Occipital lobe (tissue), 2 donors: ENCODE results near the gene POLR3H. TPM values are rescaled to one million over a fixed set of nuclear protein-coding genes. Genes with fewer than 3 reads are reported as not detected.
"Not testable (repeated sequence)": the region's sequence is repeated elsewhere in the genome, so short reads cannot be mapped to it uniquely, and the experiment has no call there.

ENCODE experiments used
- DNase-seq: peaks from one replicate; lab custom pipeline; 2025; lab: John Stamatoyannopoulos, UW
- total RNA-seq: library from RNA; depleted of rRNA; stranded (reverse); fragments of >200 nt; gene quantifications from one replicate; pipeline ENCODE4 v1.2.3, GENCODE V29; 2014

Gene POLR3H, protein sequence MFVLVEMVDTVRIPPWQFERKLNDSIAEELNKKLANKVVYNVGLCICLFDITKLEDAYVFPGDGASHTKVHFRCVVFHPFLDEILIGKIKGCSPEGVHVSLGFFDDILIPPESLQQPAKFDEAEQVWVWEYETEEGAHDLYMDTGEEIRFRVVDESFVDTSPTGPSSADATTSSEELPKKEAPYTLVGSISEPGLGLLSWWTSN
- total RNA-seq, result 23.7 TPM

DNA sequence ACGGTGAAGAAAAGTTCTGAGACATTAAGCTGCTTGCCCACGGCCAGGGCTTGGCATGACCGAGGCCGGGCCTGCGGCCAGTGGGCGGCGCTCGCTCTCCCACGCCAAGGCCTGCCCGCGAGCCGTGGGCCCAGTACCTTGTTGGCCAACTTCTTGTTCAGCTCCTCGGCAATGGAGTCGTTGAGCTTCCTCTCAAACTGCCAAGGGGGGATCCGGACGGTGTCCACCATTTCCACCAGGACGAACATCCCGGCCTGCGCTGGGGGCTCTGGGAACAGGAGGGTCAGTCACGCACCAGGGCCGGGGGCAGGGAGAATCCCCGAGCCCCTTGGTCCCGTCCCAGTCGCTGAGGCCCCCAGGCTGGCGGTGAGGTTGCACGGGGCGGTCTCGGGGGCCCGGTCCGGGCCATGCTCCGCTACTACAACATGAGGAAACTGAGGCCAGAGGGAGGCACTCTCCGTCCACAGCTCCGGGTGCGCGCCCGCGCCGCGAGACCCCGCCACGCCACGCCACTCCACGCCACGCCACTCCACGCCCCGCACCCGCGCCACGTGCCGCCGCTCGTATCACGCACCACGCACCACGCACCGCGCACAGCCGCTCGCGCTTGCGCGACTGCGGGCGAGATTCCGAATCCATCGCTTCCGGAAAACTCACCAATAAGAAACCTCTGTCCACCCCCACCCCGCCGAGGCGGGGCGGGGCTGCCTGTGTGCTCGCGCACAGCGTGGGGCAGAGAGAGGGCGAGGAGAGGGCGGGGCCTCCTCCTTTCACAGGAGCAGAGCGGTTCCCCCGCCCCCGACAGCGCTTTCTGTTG lies at the start of gene POLR3H:
TSS of gene POLR3H (minus strand) at position 617 of the 817 bp plus-strand sequence. CDS start at position 248, 369 bp downstream.
- peak; percentile 98 for DNase-seq

DNA sequence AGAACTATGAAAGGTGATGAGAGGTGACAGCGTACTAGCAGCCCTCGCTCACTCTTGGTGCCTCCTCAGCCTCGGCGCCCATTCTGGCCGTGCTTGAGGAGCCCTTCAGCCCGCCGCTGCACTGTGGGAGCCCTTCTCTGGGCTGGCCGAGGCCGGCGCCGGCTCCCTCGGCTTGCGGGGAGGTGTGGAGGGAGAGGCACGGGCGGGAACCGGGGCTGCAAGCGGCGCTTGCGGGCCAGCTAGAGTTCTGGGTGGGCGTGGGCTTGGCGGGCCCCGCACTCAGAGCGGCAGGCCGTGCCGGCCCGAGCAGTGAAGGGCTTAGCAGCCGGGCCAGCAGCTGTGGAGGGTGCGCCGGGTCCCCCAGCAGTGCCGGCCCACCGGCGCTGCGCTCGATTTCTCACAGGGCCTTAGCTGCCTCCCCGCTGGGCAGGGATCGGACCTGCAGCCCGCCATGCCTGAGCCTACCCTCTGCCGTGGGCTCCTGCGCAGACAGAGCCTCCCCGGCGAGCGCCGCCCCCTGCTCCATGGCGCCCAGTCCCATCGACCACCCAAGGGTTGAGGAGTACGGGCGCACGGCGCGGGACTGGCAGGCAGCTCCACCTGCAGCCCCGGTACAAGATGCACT lies 49.2 kb upstream of the POLR3H start:
- not testable (repeated sequence) for DNase-seq

DNA sequence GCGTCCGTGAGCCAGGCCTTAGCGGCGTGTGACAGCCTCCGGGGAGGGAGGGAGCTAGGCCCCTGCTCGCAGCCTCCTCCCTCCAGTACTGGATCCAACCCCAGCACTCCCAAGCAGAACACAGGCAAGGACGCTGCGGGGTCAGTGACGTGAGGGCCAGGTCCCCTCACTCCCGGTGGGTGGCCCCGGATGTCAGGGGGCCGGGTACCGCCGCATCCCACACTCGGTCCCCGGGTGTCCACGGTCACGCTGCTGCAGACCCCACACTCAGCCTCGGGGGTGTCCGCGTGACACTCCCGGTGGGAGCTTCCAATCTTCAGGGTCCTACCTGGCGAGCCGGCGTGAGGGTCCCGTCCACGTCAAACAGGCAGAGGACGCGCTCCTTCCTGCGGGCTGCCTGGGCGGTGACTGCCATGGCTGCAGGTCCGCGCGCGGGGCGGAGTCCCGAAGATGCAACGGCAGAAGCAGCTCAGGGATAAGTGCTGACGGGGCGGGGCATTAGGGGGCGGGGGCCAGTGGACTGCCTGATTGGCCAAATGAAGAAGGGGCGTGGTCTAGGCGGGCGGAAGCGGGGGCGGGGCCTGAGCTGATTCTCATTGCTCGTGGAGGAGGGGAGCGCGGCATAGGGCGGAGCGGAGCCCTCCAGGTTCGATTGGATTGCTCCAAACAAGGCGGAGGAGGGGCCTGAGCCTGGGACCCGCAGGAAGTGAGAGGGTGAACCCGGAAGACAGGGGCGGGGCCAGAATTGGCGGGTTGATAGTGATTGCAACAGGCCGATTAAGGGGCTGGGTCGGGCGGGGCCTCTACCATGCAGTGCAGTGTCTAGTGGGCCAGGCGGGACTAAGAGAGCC lies 45.3 kb upstream of the POLR3H start, which contains the start of gene PMM1:
TSS of gene PMM1 (minus strand) at position 450 of the 851 bp plus-strand sequence. CDS start at position 415, 35 bp downstream.
- peak; percentile 100 for DNase-seq

DNA sequence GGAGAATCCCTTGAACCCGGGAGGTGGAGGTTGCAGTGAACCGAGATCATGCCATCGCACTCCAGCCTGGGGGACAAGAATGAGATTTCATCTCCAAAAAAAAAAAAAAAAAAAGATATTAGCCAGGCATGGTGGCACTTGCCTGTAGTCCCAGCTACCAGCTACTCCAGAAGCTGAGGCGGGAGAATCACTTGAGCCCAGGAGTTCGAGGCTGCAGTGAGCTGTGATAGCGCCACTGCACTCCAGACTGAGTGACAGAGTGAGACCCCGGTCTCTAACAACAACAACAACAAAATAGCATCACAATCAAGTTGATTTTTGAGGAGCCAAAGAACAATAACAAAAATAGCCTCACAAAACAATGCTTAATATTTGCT lies 43.1 kb upstream of the POLR3H start:
- no peak for DNase-seq

DNA sequence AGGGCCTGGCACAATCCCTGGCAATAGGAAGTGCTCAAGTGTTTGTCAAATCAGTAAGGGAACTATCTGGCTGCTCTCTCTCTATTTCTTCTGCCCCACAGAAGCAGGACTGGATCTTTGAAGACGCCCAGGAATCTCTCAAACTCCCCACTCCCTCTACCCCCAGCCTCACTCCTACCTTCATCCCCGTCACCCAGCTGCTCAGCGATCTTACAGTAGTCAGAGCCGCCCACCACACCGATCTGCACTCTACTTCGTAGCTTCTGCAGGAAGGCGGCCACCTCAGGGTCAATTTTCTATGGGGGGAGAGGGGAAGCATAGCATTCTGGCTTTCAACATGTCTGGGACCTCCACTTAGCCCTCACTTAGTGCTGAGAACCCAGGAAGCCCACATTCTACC lies 41.6 kb upstream of the POLR3H start:
- no peak for DNase-seq

DNA sequence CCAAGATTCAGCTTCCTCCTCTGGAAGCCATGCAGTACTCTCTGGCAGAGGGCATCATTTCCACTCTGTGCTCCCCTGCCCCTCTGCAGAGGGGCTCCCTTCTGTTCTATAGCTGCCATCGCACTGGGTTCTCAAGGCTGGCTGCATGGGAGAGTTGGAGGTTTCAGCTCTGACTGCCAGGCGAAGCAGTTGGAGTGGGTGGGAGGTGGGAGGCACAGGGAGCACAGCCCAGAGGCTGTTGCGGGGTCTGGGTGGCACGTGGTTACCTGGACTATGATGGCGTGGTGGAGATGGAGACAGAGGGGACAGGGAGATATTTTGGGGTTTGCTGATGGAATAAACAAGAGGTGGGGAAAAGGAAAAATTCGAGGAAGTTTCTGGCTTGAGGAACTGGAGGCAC lies 40.6 kb upstream of the POLR3H start:
- no peak for DNase-seq

DNA sequence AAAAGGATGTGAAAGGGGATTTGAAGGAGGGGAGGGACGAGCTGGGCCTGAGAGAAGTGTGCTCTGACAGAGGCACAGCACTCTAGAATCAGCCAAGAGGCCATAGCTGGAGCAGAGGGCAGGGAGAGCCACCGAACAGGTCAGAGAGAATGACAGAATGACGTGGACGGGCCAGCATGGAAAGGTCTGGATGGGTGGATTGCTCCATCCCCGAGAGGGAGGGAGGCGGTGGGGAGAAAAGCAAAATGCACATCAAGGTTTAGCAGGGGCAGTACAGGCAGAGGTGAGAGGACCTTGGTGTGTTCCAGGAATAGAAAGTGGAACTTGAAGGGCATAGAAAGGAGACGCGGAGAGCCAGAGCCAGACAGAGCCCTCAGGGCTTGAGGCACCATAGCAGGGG lies 38.4 kb upstream of the POLR3H start:
- no peak for DNase-seq

DNA sequence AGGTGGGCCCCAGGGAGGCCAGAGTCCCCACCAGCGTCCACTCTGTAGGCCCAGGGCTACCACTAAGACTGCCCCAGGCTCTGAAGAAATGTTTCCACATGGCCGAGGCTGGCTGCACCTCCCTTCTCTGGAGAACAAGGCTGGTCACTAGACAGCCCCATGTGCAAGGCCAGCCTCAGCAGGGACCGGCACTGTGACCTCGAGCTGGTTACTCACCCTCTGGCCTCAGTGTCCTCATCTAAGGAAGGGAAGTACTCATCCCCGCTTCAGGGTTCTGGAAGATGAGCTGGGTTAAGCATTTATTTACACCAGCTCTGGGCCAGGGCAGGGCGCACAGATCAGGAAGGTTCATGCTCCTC lies 35.7 kb upstream of the POLR3H start:
- DNase-seq, result no peak

DNA sequence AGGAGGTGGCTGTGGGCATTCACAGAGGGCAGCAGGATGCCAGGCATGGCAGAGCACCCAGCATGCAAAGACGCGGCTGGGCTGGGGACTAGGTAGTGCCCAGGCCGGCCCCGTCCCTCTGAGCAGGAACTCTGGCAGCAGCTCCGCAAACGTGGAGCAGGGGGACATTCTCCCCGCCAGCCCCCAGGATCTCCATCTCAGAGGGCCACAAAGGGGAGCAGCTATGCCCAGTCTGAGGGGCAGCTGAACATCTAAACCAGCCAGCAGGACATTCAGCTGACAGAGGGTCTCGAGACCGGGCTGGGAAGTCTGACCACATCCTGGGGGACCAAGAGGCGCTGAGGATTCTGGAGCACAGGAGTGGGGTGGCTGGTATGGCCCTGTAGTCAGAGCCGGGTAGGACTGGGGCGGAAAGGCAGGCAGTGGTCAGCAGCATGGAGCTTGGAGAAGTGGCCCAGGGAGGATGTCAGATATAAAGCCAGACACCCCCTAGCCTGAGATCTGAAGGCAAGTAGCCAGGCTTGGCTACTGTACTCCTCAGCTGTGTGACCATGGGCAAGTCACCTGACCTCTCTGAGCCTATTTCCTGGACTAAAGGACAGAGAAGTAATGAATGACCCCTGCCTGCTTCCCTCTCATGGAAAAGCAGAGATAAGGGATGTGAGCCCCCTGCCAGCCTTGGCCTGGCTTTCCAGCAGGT lies 35.2 kb upstream of the POLR3H start:
- no peak for DNase-seq

DNA sequence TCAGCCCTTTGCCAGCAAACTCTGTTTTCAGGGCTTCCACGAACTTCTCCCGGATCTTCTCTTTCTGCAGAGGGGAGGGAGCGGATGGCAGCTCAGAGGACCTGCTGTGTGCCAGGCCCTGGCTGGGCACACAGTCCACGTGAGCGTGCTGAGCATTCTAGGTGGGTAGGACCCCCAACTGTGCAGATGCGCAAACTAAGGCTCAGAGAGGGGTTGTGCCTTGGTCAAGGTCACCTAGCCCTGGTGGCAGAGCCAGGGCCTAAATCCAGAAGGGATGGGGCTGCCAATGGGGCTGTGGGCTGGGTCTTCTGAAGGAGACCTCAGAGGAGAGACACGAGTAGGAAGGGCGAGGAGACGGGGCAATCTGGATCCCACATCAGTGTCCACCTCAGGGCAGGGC lies 34.5 kb upstream of the POLR3H start:
- DNase-seq, result no peak

DNA sequence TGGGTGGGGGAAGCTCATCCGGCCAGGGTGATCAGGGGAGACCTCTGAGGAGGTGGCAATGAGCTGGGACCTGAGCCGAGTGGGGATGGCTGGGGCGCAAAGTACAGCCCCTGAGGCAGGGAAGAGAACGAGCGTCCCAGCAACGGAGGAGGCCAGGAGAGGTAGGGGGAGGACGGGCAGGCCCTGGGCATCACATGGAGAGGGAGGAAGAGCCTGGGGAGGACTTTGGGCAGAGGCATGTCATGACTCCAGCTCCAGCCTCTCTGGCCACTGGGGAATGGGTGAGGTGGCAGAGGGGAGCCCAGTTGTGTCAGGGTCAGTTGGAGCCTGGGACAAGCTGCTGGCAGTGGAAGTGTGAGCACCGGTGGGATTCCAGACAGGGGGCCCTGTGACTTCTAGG lies 33.8 kb upstream of the POLR3H start:
- DNase-seq, result no peak

DNA sequence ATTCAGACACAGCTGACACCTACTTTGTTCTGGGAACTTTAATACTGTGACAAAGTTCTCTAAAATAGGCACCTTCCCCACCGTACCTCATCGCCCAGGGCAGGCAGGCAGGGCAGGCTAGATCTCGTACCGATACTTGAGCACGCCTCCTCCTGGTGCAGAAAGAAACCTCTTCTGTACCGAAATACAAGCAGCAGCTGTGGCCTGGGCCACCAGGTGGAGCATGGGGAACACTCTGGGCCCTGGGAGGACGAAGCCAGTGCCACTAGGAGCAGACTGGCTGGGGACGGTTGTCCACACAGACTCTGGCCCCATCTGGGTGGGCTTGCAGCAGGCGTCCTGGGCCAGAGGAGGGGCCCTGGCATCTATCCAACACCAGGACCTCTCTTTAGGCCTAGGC lies 32.6 kb upstream of the POLR3H start:
- DNase-seq, result no peak

DNA sequence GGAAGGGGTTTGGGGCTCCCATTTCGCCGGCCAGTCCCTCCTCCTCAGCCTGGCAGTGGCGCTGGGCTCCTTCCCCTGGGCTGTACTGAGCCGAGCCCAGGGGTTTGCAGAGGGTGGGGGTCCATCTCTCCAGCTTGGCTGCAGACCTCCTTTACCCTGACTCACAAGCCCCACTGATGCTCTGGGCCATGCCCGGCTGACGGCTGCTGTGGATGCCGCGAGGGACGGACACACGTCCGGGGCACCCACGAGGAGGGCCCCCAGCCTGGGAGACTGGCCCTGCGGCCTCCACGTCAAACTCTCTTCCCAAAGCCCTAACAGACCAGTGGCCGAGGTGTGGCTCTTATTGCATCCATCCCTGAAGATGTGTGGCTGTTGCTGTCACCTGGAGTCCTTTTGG lies 31.3 kb upstream of the POLR3H start:
- DNase-seq, result no peak

DNA sequence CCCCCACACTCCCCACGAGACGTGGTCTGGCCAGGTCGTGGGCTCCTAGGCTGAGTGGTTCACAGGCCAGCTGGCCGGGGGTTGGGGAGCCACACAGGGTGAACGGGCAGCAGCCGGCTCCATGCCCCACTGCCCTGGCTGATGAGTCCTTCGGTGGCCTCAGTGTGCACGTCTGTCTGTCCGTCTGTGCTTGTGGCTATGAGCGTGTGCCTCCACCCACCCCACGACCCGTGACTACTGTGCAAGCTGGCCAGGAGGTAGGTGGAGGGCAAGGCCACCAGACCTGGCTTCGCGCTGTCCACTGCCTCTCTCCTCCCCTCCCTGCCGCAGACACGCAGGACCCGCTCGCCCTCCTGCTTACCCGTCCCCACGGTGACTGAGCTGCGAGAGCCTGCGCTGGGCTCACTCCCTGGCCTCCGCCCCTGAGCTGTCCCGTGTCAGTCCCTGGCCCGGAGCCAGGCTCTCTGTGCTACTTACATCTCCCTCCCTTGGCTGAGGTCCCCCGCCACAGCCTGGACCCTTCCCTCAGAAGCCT lies 30.6 kb upstream of the POLR3H start:
- DNase-seq, result no peak

DNA sequence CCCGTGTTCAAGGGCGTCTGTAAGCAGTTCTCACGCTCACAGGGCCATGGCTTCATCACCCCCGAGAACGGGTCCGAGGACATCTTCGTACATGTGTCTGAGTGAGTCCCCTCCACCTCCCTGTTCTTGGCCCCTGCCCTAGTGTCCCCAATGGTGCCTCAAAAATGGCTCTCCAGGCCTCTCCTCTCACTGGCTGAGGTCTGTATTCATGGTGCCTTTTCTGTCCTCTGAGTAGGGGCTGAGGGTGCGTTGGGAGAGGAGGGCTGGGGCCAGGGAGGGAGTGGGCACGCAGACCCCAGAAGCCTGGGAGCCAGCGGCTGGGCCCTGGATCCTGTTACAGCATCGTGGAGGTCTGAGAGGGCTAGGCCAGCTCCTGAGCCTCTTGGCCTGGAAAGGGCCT lies 29.4 kb upstream of the POLR3H start:
- DNase-seq, result no peak

DNA sequence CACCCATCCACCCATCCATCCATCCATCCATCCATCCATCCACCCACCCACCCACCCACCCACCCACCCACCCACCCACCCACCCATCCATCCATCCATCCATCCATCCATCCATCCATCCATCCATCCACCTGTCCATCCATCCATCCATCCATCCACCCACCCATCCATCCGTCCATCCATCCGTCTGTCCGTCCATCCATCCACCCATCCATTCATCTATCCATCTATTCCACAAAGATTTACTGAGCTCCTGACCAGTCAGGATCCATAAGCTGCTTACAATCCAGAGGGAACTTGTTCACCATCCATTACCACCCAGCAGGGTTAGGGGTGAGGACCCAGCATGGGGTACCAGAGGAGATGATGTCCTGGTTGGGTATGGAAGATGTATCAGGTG lies 28.0 kb upstream of the POLR3H start:
- DNase-seq, result not testable (repeated sequence)

DNA sequence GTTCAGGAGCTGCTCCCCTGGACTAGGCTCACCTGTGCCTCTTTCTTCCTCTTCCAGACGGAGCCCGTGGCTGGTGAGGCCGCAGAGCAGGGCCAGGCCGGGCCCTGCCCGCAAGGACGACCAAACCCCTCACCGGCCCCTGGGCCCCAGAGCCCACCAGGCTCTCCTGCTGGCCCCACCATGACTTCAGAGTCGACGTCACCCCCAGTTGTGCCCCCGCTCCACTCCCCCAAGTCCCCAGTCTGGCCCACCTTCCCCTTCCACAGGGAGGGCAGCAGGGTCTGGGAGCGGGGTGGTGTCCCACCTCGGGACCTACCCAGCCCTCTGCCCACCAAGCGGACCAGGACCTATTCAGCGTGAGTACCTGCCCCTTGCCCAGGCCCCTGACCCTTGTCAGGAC lies 27.5 kb upstream of the POLR3H start:
- DNase-seq, result no peak

DNA sequence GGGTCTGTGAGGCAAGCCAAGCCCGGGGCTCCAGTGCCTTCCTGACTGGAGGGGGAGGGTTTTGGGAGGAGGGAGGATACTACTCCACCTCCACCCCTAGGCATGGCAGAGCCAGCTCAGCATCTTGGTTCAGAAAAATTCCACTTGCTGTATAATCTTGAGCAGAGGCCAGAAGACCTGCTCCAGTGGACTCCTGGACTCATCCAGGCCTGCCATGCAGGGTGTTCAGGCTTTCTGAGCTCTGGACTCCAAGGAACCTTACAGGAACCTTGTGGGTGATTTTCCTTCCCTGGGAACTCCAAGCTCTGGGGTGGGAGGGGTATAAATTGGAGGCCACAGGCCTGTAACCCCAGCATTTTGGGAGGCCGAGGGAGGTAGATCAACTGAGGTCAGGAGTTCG lies 26.0 kb upstream of the POLR3H start:
- no peak for DNase-seq

DNA sequence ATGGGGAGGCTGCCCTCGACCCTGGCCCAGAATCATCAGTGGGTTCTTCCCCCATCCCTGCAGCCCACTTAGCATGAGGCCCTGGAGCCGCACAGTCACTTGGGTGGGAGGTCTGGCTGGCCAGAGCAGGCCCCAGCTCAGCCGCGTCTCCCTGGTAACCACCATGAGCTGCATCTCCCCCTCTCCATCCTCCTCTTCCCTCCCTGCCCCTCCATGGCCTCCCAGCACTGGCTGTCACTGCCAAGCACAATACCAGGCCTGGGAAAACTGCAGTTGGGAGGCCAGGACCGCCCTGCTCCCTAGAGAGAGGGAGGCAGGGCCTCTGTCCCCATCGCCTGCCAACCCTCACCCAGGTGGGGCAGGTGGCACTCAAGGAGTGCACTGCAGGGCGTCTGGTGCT lies 24.5 kb upstream of the POLR3H start:
- DNase-seq, result no peak

DNA sequence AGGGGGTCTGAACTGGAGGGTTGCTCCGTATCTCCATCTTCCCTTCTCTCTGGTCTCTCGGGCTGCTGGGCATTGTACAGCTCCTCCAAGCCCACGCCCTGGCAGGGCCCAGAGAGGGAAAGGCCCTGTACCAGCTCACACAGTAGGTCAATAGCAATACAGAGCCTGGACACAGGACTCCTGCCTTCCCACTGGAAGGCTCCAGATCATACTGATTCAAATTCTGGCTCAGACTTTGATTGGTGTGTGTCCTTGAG lies 23.2 kb upstream of the POLR3H start:
- DNase-seq, result no peak

DNA sequence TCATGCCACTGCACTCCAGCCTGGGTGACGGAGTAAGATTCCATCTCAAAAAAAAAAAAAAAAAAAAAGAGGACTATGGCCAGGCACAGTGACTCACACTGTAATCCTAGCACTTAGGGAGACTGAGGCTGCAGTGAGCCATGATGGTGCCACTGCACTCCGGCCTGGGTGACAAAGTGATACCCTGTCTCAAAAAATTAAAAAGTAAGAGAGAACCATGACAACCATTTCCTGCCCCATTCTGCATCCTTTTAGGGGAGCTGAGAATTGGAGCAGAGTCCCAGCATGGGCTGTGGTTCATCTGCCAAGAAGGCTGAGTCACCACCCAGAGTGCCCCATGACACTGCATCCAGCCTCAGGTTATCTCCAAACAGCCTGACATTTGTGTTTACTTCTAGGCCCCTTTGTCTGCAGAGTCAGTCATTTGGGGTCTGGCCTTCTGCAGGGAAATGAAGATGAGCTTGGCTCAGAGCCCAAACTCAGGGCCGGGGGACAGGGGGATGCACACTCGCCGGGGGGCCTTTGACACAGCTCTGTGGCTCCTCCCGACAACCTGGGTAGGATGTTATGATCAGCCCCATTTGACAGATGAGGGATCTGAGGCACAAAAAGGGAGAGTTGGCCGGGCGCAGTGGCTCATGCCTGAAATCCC lies 21.3 kb upstream of the POLR3H start:
- peak; percentile 22 for DNase-seq
